GM18502 (cell line): ENCODE results near the gene SPIB.

Experiments used
- ATAC-seq: cut with Tn5 transposase; IDR thresholded peaks from one replicate; pipeline ENCODE4 v1.9.1; 2021; ENCODE audit warnings: mild to moderate bottlenecking; ENCODE audit not compliant: unreplicated experiment, poor library complexity

SPIB gene

DNA sequence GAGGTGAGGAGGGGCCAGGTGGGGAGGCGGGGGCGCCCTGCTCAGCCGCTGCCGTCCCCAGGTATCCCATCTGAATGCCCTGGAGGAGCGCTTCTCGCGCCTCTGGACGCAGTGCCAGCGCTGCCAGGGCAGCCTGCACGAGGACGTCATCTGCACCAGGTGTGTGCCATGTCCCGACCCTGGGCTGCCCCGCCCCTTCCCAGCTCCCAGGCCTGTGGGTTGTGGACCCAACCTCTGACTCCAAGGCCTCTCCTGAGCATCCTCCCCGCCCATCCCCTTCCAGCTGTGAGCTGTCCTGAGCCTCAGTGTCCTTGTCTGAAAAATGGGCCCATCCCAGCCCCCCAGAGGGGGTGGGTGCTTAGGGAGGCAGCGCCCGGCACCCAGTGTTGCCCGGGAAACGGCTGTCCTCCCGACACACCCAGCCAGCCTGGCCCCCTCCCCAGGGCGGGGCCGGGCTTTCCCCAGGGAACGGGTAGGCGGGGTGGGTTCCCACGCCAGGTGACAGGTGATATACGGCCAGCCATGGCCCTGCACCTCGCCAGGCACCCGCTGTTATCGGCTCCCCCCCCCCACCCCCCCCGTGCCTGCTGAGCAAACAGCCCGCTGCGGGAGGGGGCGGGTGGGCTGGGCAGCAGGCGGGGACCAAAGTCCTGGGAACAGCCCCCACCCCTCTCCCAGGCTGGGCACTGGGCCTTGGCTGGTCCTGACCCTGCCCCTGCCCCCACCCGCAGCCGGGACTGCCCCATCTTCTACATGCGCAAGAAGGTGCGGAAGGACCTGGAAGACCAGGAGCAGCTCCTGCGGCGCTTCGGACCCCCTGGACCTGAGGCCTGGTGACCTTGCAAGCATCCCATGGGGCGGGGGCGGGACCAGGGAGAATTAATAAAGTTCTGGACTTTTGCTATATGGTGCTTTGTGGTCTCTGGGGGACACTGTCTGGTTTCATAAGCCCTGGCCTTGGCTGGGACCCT, 1.3 kb upstream of the SPIB start:
- no peak for ATAC-seq

DNA sequence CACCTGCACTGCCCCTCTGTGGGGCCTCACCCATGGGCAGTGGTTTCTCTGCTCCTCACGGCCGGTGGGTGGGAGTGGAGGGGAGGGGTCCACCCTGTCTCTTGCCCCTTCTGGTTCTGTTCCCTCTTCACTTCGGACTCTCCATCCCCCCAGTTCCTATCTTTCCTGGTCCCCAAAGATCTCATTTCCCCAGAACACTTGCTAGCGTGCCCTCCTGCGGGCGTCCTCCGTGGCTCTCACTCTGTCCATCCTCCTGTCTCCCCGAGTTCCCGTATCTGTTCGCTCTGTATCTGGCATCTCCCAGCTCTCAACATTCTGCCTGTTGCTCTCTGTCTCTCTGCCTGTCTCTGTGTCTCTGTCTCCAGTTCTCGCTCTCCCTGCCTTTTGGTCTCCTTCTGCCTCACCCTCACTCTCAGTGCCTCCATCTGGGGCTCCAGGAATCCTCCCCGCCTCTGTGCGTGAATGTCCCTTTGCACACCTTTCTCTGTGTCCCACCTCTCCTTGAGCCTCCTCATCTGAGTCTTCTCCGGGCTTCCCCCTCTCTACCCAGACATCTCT, 363 bp downstream of the SPIB start:
- no peak for ATAC-seq

DNA sequence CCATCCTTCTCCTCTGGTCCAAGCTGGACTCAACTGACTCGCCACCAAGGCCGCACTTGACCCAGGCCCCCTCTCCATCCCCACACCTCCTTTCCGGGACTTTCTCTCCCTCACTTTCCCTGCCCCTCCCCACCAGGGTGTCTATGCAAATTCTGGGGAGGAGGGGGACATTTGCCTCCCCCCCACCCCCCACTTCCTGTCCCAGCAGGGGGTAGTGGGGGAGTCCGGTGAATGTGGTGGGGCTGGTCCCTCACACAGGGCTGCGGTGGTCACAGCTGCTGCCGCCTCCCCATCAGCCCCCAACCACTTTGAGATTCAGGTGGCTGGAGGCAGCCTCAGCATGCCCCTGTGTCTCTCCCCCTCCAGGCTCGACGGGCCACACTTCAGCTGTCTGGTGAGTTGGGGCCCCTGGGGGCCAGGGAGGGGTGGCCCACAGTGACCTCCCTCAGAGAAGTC, 870 bp downstream of the SPIB start:
- no peak for ATAC-seq

- ATAC-seq: no peak
These were observed 1.4 kb downstream of the SPIB start for GRCh38 chr19:50420127-50420526.

DNA sequence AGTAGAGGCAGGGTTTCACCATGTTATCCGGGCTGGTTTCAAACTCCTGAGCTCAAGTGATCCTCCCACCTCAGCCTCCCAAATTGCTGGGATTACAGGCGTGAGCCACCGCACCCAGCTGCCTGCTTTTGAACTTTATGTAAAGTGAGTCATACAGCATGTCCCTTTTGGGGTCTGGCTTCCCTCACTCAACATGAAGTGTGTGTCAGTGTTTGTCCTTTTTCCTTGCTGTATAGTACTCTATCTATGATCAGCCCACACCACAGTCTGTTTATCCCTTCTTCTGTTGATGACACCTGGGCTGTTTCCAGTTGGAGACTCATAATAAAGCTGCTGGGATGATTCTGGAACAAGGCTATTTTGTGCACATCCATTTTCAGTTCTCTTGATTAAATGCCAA, 2.1 kb downstream of the SPIB start:
- no peak for ATAC-seq

GRCh38 chr19:50422397-50423278, 3.9 kb downstream of the SPIB start:
- no peak for ATAC-seq

GRCh38 chr19:50423279-50424113, 4.8 kb downstream of the SPIB start:
- ATAC-seq: no peak

DNA sequence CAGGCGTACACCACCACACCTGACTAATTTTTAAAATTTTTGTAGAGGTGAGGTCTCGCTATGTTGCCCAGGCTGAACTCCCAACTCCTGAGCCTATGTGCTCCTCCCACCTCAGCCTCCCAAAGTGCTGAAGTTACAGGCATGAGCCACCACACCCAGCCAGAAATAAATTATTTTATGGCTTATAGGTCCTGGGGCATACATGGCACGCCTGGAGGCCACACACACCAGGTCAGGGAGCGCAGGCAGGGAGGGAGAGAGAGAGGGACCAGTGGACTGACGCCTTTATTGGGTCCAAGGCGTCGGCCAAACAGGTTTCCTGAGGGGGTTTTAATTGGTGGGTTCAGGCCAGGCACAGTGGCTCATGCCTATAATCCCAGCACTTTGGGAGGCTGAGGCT, 6.8 kb downstream of the SPIB start:
- no peak for ATAC-seq

DNA sequence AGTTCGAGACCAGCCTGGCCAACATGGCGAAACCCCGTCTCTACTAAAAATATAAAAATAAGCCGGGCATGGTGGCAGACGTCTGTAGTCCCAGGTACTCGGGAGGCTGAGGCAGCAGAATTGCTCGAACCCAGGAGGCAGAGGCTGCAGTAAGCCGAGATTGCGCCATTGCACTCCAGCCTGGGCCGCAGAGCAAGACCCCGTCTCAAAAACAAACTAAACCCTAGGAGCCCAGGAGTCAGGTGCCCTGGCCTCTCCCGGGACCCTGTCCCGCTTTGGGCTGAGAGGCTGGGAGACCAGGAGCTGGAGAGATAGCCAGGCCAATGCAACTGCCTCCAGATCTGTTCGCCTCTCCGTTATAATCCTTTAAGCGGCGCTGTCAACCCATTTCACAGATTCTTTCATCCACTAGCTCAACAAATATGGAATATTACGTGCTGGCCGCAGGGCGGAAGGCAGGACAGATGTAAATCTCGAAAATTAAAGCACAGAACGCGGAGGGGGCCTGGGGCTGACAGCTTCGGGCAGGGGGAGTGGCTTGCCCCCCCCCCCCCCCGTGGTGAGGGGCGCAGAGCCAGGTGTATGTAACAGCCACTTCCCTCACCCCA, 8.7 kb downstream of the SPIB start:
- ATAC-seq: no peak

DNA sequence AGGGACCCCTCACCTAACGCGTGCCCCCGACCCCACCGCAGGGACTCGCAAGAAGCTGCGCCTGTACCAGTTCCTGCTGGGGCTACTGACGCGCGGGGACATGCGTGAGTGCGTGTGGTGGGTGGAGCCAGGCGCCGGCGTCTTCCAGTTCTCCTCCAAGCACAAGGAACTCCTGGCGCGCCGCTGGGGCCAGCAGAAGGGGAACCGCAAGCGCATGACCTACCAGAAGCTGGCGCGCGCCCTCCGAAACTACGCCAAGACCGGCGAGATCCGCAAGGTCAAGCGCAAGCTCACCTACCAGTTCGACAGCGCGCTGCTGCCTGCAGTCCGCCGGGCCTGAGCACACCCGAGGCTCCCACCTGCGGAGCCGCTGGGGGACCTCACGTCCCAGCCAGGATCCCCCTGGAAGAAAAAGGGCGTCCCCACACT, 9.3 kb downstream of the SPIB start:
- ATAC-seq: no peak

DNA sequence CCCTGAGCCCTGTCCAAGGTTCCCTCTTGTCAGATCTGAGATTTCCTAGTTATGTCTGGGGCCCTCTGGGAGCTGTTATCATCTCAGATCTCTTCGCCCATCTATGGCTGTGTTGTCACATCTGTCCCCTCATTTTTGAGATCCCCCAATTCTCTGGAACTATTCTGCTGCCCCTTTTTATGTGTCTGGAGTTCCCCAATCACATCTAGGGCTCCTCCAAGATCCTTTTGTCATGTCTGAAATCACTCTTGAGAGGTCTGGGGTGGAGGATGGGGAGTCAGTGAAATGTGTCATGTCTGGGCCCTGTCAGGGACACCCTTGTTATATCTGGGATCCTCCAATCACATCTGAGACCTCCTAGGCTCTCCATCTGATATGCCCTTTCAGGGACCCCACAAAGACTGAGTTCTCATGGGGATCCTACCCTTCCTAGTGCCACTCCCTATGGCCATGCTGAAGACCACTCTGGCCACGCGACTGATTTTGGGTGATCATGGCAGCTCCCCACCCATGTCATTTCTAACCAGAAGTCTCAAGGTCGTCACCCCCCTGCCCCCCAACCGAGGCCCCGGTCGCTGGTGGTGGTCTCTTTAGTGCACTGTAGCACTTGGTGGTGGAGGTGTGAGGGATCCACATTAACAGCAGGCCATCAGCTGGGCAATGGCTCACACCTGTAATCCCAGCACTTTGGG, 10.2 kb downstream of the SPIB start:
- no peak for ATAC-seq

DNA sequence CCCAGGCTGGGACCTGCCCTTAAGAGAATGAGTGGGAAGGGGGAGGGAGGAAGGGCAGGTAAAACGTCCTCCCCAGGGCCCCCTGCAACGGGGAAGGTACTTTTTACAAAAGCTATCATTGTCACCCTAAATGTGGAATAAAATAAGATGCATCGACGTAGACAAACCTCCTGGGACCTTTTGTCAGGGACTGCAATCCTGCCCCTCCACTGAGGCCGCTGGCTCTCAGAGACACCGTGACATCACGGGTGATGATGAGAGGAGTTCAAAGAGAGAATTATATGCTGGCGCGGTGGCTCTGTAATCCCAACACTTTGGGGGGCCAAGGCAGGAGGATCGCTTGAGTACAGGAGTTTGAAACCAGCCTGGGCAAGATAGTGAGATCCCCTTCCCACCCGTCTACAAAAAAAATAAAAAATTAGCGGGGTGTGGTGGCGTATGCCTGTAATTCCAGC, 12.2 kb downstream of the SPIB start:
- ATAC-seq: no peak

GRCh38 chr19:50431343-50432220, 12.8 kb downstream of the SPIB start:
- ATAC-seq: peak; percentile 79

GRCh38 chr19:50432221-50433028, 13.7 kb downstream of the SPIB start, which contains the start of gene MYBPC2:
Gene MYBPC2, plus strand, starts transcription at chr19:50432892. Its CDS starts 62 bp downstream, at chr19:50432954.
- no peak for ATAC-seq

DNA sequence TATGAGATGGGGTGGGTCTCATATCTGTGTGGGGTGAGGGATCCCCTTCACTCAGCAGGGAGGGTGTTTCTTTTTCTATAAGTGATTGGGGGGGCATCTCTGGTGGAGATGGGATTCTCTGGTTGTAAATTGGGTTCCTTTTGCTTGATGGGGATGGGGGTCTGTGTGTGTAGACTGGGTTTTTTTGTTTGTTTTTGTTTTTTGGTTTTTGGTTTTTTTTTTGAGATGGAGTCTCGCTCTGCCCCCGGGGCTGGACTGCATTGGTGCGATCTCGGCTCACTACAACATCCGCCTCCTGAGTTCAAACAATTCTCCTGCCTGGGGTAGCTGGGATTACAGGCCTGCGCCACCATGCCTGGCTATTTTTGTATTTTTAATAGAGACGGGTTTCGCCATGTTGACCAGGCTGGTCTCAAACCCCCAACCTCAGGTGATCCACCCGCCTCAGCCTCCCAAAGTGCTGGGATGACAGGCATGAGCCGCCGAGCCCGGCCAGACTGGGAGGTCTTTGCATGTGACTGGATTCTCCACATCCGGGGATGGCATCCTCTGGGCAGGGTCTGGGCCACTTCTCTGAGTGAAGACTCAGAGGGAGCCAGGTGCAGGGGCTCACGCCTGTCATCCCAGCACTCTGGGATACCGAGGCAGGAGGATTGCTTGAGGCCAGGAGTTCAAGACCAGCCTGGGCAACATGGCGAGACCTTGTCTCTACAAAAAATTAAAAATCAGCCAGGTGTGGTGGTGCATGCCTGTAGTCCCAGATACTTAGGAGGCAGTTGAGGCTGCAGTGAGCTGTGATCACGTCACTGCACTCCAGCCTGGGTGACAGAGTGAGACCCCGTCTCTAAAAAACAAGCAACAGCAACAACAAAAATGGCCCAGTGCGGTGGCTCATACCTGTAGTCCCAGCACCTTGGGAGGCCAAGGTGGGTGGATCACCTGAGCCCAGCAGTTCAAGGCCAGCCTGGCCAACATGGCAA, 14.8 kb downstream of the SPIB start:
- no peak for ATAC-seq

- ATAC-seq: no peak
These were observed 15.8 kb downstream of the SPIB start for GRCh38 chr19:50434525-50434924.
